HepG2 (cell line): ENCODE data around the gene NIP7. TPM values are rescaled to one million over a fixed set of nuclear protein-coding genes. Genes with fewer than 3 reads are reported as not detected.

Experiments used
- GTF2F1 ChIP-seq: fragments of 150-350 bp; IDR thresholded peaks from 2 replicates; pipeline ENCODE4 v1.6.1; 2014; ENCODE audit warnings: low read length
- KLF13 ChIP-seq: sonication (generic); formaldehyde crosslinking; IDR thresholded peaks from 2 replicates; pipeline ENCODE4 v1.4.0; 2020; ENCODE audit warnings: mild to moderate bottlenecking, missing genetic modification reagents
- MTA3 ChIP-seq: sonication (generic); formaldehyde crosslinking; IDR thresholded peaks from 2 replicates; pipeline ENCODE4 v1.4.0; 2020; ENCODE audit warnings: missing genetic modification reagents
- SNAI1 ChIP-seq: sonication (generic); formaldehyde crosslinking; IDR thresholded peaks from 2 replicates; pipeline ENCODE4 v1.5.0; 2020; ENCODE audit warnings: mild to moderate bottlenecking, missing genetic modification reagents, borderline replicate concordance
- ZNF569 ChIP-seq: sonication (generic); formaldehyde crosslinking; IDR thresholded peaks from 2 replicates; pipeline ENCODE4 v1.5.0; 2020; ENCODE audit warnings: mild to moderate bottlenecking, missing genetic modification reagents, moderate library complexity, borderline replicate concordance
- polyA plus RNA-seq, 8 experiments: library from polyadenylated mRNA; depleted of rRNA in 3 of 8; stranded (reverse) in 7 of 8; unstranded in 1 of 8; fragments of >200 nt; fragmentation: Illumina TruSeq in 4 of 8; extraction: Trizol in 4 of 8; gene quantifications; 2 replicates each; pipeline versions ENCODE4 v1.2.1 to v1.2.3, GENCODE V29; 2011 to 2016; ENCODE audit warnings: low read depth in 4 of 8, missing spikeins in 1 of 8, mixed read lengths in 1 of 8; ENCODE audit not compliant: insufficient read depth in 1 of 8
- total RNA-seq, 5 experiments: library from RNA; depleted of rRNA; stranded (reverse); fragments of >200 nt; fragmentation: Illumina TruSeq; extraction: Trizol; gene quantifications; 2 replicates each; pipeline ENCODE4 v1.2.3, GENCODE V29; 2016; ENCODE audit warnings: low read depth in 1 of 5
- TF ChIP-seq, protein P1 (sequence below): IDR thresholded peaks from 2 replicates; pipeline ENCODE4 v1.6.1; 2016; ENCODE audit warnings: low read depth, control low read depth
- TF ChIP-seq, protein P2 (sequence below): sonication (generic); formaldehyde crosslinking; IDR thresholded peaks from 2 replicates; pipeline ENCODE4 v1.5.0; 2020; ENCODE audit warnings: missing genetic modification reagents, mild to moderate bottlenecking, borderline replicate concordance
- TF ChIP-seq, protein P3 (sequence below): sonication (generic); formaldehyde crosslinking; conservative IDR thresholded peaks from 2 replicates; pipeline ENCODE4 v1.8.0; 2022; ENCODE audit warnings: missing genetic modification reagents
- TF ChIP-seq, protein P4 (sequence below): sonication (generic); formaldehyde crosslinking; IDR thresholded peaks from 2 replicates; pipeline ENCODE4 v1.5.1; 2020; ENCODE audit warnings: missing genetic modification reagents, mild to moderate bottlenecking, borderline replicate concordance
- TF ChIP-seq, protein P5 (sequence below): sonication (generic); formaldehyde crosslinking; IDR thresholded peaks from 2 replicates; pipeline ENCODE4 v1.4.0; 2020; ENCODE audit warnings: mild to moderate bottlenecking, missing genetic modification reagents
- TF ChIP-seq, protein P6 (sequence below): sonication (generic); formaldehyde crosslinking; IDR thresholded peaks from 2 replicates; pipeline ENCODE4 v1.4.0; 2020; ENCODE audit warnings: missing genetic modification reagents, borderline replicate concordance
- TF ChIP-seq, protein P7 (sequence below): sonication (generic); formaldehyde crosslinking; IDR thresholded peaks from 2 replicates; pipeline ENCODE4 v1.9.0; 2021; ENCODE audit warnings: missing genetic modification reagents, borderline replicate concordance

Gene NIP7
- total and polyA plus RNA-seq, 2 of the 13 experiments (the other 11 are each of a cell fraction or from before 2014, with no cell fraction given): 15.3 to 114 TPM

DNA sequence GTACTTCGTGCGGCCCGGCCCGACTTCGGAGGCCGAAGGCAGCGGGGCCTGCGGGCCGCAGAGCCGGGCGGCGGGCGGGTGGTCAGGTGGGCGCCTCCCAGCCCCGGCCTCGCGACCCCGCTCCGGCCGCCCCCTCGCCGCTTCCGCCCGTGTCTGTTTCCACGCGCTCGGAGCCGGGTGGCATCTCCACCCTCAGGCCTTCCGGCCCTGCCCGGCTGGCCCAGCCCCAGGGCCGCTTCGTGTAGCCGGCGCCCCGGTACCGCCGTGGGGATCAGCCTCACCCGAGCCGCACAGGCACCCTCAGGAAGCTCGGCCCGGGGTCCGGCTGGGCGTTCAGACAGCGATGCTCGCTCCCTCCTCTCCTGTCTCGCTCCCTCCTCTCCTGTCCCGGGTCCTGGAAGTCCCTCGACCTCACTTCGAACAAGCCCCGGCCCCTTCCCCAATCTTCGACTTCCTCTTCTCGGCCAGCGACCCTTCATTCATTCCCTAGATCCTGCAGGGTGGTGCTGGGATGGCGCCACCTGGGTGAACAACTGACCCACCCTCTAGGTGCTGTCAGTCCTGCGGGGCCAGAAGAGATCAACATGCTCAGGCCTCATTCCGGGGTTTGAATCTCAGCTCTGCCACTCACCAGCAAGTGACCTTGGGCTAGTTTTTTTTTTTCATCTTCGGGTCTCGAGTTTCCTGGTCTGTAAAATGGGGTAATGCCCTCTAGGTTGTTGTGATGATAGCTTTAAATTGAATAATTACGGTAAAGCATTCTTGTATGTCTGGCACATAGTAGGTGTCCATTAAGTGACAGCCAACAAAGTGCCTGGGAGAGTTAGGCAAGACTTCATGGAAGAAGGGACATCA is 27.8 kb upstream of the NIP7 start (continued):
- TF ChIP-seq, protein P1, sequence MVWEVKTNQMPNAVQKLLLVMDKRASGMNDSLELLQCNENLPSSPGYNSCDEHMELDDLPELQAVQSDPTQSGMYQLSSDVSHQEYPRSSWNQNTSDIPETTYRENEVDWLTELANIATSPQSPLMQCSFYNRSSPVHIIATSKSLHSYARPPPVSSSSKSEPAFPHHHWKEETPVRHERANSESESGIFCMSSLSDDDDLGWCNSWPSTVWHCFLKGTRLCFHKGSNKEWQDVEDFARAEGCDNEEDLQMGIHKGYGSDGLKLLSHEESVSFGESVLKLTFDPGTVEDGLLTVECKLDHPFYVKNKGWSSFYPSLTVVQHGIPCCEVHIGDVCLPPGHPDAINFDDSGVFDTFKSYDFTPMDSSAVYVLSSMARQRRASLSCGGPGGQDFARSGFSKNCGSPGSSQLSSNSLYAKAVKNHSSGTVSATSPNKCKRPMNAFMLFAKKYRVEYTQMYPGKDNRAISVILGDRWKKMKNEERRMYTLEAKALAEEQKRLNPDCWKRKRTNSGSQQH (CRISPR knock-in tag): peak; percentile 98
- TF ChIP-seq SNAI1 (CRISPR knock-in tag): peak; percentile 83; the same call in 1 of the 2 replicates
- TF ChIP-seq, protein P2, sequence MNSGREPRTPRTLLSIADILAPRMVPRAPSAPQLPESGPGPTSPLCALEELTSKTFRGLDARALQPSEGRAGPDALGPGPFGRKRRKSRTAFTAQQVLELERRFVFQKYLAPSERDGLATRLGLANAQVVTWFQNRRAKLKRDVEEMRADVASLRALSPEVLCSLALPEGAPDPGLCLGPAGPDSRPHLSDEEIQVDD (CRISPR knock-in tag): peak; percentile 43; the same call in 1 of the 2 replicates
- TF ChIP-seq, protein P3, sequence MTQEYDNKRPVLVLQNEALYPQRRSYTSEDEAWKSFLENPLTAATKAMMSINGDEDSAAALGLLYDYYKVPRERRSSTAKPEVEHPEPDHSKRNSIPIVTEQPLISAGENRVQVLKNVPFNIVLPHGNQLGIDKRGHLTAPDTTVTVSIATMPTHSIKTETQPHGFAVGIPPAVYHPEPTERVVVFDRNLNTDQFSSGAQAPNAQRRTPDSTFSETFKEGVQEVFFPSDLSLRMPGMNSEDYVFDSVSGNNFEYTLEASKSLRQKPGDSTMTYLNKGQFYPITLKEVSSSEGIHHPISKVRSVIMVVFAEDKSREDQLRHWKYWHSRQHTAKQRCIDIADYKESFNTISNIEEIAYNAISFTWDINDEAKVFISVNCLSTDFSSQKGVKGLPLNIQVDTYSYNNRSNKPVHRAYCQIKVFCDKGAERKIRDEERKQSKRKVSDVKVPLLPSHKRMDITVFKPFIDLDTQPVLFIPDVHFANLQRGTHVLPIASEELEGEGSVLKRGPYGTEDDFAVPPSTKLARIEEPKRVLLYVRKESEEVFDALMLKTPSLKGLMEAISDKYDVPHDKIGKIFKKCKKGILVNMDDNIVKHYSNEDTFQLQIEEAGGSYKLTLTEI (CRISPR knock-in tag): no peak
- TF ChIP-seq ZNF569 (CRISPR knock-in tag): no peak
- TF ChIP-seq, protein P4, sequence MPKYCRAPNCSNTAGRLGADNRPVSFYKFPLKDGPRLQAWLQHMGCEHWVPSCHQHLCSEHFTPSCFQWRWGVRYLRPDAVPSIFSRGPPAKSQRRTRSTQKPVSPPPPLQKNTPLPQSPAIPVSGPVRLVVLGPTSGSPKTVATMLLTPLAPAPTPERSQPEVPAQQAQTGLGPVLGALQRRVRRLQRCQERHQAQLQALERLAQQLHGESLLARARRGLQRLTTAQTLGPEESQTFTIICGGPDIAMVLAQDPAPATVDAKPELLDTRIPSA (CRISPR knock-in tag): no peak
- no peak for TF ChIP-seq KLF13 (CRISPR knock-in tag)
- TF ChIP-seq, protein P5, sequence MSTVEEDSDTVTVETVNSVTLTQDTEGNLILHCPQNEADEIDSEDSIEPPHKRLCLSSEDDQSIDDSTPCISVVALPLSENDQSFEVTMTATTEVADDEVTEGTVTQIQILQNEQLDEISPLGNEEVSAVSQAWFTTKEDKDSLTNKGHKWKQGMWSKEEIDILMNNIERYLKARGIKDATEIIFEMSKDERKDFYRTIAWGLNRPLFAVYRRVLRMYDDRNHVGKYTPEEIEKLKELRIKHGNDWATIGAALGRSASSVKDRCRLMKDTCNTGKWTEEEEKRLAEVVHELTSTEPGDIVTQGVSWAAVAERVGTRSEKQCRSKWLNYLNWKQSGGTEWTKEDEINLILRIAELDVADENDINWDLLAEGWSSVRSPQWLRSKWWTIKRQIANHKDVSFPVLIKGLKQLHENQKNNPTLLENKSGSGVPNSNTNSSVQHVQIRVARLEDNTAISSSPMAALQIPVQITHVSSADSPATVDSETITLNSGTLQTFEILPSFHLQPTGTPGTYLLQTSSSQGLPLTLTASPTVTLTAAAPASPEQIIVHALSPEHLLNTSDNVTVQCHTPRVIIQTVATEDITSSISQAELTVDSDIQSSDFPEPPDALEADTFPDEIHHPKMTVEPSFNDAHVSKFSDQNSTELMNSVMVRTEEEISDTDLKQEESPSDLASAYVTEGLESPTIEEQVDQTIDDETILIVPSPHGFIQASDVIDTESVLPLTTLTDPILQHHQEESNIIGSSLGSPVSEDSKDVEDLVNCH (CRISPR knock-in tag): 0 out of 2 replicates have a peak, but pooled peaks have one; percentile 71
- TF ChIP-seq MTA3 (CRISPR knock-in tag): no peak
- TF ChIP-seq, protein P6, sequence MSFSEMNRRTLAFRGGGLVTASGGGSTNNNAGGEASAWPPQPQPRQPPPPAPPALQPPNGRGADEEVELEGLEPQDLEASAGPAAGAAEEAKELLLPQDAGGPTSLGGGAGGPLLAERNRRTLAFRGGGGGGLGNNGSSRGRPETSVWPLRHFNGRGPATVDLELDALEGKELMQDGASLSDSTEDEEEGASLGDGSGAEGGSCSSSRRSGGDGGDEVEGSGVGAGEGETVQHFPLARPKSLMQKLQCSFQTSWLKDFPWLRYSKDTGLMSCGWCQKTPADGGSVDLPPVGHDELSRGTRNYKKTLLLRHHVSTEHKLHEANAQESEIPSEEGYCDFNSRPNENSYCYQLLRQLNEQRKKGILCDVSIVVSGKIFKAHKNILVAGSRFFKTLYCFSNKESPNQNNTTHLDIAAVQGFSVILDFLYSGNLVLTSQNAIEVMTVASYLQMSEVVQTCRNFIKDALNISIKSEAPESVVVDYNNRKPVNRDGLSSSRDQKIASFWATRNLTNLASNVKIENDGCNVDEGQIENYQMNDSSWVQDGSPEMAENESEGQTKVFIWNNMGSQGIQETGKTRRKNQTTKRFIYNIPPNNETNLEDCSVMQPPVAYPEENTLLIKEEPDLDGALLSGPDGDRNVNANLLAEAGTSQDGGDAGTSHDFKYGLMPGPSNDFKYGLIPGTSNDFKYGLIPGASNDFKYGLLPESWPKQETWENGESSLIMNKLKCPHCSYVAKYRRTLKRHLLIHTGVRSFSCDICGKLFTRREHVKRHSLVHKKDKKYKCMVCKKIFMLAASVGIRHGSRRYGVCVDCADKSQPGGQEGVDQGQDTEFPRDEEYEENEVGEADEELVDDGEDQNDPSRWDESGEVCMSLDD (CRISPR knock-in tag): peak; percentile 72
- TF ChIP-seq, protein P7, sequence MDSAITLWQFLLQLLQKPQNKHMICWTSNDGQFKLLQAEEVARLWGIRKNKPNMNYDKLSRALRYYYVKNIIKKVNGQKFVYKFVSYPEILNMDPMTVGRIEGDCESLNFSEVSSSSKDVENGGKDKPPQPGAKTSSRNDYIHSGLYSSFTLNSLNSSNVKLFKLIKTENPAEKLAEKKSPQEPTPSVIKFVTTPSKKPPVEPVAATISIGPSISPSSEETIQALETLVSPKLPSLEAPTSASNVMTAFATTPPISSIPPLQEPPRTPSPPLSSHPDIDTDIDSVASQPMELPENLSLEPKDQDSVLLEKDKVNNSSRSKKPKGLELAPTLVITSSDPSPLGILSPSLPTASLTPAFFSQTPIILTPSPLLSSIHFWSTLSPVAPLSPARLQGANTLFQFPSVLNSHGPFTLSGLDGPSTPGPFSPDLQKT (CRISPR knock-in tag): no peak
- no peak for TF ChIP-seq GTF2F1
